HUDEP-2 (cell line): ENCODE measurements around the gene TMED7.

Source experiments
- DNase-seq, 76 experiments: peaks; one replicate each; lab custom pipeline; 2025; ENCODE audit not compliant: unreplicated experiment in 76 of 76; lab: John Stamatoyannopoulos, UW

TMED7 gene

DNA sequence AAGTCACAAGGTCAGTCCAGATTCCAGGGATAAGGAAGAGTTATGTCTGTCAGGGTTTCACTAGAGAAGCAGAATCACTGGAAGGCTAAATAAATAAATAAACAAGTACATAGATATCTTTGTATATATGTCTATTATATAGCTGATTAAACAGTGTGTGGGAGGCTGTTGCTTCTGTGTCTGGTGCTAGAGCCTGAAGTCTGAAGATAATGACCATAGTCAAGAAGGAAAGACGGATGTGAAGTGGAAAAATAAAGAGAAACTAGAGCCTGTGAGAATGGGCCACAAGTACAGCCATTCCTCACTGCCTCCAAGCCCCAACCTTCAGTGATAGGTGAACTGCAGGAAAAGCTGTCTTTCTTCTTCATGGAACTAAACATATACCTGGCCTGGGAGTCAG is 4.1 kb upstream of the TMED7 start:
- DNase-seq: peak in 4 of 76 experiments; percentile 8 to 38 (median 19)

DNA sequence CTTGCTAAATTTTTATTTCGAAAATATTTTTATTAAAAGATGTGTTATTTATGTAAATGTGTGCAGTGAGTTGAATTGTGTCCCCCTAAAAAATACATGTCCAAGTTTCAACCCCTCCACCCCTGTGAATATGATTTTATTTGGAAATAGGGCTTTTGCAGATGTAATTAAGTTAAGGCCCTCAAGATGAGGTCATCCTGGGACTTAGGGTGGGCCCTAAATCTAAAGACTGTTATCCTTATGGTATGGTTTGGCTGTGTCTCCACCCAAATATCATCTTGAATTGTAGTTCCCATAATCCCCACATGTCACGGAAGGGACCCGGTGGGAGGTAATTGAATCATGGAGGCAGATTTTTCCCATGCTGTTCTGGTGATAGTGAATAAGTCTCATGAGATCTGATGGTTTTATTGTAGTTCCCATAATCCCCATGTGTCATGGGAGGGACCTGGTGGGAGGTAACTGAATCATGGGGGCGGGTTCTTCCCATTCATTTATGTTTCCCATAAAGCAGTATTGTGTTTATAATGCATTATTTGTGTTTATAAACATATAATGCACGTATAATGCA is 1.5 kb upstream of the TMED7 start:
- DNase-seq: no peak

DNA sequence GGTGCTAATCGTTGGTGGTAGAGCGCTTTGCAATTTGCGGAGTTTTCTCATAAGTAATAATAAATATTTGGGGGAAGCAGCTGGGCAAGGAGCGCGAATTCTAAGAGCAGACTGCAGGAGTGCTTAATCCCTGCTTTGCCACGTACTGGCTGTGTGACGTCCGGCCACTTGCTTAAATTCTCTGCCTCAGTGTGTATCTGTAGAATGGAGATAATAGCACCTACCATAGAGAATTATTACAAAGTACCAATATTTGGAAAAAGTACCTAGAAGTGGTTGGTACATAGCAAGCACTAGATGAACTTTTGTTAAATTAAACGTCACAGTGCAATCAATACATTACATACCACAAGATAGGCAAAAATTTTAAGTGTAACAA is 598 bp upstream of the TMED7 start:
- DNase-seq: peak in 3 of 76 experiments; percentile 39 to 61 (median 45)

DNA sequence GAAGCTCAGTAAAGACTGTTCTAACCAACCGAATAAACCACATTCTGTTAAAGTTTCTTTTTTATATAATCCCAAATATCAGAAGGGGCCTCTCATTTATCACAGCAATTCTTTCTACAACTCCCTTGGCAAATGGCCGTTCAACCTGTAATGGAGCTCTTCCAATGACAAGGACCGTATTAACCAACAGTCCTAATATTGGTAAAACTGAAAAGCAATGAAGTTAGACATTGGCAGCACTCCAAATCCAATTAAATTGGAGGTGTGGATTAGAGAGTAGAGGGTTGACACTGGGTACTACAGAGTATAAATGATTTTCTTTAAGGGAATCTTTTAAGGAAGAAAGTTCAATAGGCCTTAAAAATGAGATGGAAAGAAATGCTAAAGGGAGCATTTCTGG is 842 bp downstream of the TMED7 start:
- DNase-seq: no peak

DNA sequence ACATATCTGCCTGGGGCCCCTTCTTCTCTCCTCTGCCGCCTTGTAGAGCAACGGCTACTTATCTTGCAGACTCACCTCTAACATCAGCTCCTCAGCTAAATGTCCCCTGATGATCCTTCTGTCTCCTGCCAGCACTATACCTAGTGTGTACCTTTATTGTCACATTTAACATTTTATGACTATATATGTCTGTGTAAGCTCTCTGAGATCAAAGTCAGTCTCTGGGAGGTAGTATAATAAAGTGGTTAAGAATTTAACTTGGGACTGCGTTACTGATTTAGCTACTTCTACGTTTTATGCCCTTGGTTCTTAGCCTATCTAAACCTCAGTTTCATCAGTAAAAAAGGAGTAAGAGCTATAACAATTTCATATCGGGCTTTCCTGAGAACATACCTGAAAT is 2.2 kb downstream of the TMED7 start:
- peak in 5 of 76 experiments; percentile 11 to 22 (median 15) for DNase-seq

DNA sequence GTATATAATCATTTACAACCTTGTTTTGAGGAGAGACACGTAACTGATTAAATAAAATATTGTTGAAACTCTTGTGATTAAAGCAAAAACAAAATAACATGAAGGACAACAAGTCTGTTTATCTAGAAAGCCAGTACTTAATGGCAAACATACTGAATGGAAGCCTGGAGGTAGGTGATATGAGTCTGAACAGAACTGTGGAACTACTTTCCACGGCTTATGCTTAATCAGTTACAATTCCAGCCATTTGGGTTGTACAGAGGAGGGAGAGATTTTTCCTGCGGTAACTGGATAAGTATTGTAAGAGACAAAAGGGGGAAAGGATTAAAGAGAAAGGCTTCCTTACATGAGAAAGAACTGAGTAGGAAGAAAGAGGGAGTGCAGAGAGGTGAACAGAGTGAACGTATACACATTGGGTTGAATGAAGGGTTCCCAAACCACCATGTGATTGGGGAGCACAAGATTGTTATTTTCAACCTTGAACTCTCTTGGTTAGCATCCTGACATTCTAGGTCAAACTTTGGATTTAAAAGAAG is 4.4 kb downstream of the TMED7 start:
- DNase-seq: no peak

DNA sequence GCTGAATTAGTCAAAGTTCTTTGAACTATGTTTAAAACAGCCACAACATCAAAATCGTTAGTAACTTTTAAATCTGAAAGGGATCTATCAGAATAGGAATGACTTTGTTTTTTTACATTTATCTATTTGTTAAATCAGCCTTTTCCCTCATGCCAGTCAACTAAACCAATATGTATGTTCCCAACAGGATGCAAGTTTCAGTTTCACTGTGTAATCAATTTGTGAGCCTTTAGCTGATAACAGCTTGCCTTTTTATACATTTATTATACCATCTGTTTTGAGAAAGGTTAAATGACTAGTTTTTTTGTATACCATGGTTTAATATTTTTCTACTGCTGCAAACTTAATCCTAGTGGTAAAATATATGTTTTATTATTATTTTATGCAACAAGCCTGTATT is 8.9 kb downstream of the TMED7 start:
- DNase-seq: no peak

DNA sequence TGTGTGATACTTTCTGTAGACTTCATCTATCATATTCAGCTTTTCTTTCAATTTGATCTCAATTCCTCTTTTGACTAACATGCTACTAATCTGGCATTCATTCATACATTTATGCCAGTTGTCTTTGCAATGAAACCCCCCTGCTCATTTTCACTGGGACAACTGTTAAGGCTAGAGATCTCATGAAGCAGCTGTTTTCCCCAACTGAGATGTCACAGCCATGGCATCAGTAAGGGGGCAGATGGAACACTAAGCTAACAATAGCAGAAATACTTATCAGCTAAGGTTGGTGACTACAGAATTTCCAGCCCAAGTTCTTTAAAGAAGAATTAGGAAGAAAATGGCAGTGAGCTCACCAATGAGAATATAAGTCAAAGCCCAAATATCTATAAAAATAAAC is 9.4 kb downstream of the TMED7 start:
- no peak for DNase-seq

DNA sequence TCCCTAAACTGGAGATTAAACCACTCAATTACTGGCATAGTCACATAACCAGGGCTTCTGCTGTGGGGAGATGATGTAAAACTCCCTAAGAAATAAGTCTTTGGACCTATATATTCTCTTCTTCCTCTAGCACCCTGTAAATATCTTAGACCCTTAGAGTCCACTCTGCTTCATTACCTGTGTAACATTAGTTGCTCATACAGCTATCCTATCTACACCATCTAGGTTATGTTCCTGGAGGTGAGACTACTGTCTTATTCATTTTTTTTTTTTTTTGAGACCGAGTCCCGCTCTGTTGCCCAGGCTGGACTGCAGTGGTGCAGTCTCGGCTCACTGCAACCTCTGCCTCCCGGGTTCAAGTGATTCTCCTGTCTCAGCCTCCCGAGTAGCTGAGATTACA is 14.0 kb downstream of the TMED7 start:
- DNase-seq: no peak

DNA sequence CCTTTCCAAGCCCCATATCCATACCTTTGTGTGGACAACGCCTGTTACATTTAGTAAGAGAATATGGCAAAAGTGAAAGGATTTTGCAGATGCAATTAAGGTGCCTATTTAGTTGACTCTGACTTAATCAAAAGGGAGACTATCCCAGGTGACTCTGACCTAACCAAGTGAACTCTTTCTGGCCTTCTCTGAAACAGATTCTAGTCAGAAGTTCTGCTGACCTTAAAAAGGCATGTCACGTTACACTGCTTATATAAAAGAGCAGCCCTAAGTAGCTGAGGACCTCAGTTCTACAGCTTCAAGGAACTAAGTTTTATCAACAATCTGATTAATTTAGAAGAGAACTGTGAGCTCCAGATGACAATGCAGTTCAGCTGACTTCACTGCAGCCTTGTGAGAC is 17.9 kb downstream of the TMED7 start:
- peak in 1 of 76 experiments; percentile 17 for DNase-seq

DNA sequence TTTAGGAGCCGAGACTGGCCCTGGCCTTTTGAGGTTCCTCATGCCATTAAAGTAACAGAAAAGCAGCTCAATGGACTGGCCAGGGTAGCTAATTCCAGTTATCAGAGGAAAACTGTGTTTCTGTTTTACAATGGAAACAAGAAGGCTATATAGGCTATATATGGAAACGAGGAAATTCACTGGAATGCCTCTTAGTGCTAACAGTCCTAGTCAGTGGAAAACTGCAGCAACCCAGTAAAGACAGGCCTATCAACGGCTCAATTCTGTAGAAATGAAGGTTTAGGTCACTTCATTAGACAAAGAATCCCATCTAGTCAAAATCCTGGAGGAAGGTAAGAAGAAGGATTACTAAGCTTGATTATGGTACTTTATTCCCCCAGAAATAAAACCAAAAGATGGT is 20.4 kb downstream of the TMED7 start:
- no peak for DNase-seq

DNA sequence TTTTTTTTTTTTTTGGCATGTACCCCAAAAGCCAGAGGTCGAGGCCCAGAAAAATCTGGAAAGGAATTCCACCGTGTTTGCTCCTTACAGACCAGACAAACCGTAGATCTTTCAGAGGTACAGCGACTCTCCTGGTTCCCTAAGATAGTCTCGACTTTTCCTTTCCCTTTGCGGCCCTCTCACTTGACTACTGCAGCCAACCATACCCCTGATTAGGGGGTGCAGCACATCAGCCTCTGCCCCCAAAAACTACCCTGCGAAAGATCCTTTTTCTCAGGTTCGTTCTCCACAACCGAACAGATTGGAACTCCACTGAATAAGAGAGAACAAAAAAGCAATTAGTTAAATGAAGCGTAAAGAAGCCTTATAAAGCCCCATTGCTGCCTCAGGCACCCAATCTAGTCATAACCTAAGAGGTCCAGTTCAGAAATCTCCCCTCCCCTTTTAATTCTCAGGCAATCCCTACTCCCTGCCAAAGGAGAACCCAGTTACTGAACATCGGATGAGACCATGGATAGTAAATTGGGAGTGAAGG is 23.2 kb downstream of the TMED7 start:
- no peak for DNase-seq

DNA sequence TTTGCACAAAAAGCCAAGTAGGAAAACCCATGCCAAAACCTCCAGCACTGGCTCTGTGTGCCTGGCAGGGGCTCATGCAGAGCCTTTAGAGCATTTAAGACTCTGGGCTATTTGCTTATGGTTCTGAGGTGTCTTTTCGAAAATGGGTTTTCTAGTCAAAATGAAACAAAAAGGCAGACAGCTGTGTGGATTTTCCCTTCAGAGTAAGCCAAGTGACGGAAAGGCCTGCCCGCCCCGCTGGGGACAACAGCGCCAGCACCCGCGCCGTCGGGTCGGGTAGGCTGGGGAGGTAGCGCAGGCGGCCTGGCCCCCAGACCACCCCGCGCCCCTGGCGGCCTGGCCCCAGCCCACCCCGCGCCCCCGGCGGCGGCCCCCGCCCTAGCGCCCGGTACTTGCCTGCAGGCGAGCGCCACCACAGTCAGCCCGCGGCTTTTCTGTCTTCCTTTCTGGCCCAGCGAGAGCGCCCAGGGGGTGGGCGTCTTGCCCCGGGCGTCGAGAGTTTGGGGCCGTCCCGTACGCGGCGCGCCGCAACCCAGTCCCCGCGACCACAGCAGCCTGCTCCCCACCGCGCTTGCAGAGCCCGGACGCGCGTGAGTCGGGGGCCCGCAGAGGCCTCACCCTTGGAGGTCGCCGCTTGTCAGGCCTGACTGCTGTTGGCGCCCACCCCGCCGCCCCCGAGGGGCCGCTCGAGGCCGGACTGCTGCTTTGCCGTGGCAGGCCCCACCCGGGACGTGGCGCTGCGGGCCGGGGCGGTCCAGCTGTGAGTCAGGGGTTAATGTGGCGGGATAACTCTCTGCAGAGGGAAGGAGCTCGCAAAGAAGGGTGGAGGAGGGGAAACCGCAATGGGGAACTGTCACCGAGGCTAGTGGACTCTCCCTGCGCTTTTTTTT is 23.9 kb downstream of the TMED7 start, which contains the start of gene TICAM2:
TICAM2 (minus strand) TSS at position 779 of the 890 bp plus-strand sequence. CDS start 21,223 bp downstream, outside the sequence.
- DNase-seq: peak in 68 of 76 experiments; percentile 4 to 71 (median 40)

DNA sequence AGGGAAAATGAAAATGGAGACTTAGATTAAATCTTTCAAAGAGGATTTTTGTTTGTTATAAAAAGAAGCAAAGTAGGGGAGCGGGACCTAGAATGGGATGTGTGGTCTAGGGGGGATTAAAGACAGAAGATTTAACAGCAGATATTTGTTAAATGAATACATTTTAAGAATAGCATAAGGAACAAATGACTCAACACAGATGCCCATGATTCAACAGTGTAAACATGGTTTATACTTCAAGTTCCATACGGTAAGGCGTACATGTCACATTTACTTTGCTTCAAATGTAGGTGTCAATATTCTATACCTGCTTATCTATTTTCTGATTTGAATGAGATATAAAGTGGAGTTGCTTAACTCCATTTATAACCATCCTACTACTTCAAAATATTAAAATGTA is 25.1 kb downstream of the TMED7 start:
- no peak for DNase-seq

DNA sequence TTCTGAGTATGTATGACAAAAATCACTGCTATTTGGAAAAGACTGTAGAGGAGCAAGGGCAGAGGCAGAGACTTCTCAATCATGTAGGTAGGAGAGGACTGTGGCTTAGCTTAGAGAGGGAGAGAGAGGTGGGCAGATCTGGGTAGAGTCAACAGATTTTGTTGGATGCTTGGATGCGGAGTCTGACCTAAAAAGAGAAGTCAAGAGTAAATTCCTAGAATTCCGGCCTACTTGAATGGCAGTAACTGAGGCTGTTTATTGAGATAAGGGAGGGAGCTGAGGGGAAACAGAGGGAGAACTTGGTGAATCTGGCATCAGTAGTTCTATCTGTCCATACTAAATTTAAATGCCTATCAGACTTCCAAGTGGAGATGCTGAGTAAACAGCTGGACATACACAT is 25.9 kb downstream of the TMED7 start:
- no peak for DNase-seq

DNA sequence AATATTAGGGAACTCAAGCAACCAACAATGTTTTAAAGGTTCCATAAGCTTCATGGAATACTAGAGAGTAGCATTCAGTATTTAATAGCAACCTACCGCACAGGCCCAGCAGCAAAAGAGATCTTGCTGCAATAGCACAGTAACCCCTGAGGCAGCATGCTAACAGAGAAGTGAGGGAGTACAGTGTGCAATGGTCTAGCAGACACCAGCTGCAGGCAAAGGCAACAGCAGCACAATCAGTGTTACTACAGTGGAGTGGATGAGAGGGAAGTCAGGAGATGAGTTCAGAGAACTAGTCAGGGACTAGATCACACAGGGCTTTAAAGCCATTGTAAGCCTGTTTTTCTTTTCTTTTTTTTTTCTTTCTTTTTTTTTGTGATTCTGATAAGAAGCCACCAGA is 26.3 kb downstream of the TMED7 start:
- peak in 2 of 76 experiments; percentile 0 to 15 for DNase-seq

DNA sequence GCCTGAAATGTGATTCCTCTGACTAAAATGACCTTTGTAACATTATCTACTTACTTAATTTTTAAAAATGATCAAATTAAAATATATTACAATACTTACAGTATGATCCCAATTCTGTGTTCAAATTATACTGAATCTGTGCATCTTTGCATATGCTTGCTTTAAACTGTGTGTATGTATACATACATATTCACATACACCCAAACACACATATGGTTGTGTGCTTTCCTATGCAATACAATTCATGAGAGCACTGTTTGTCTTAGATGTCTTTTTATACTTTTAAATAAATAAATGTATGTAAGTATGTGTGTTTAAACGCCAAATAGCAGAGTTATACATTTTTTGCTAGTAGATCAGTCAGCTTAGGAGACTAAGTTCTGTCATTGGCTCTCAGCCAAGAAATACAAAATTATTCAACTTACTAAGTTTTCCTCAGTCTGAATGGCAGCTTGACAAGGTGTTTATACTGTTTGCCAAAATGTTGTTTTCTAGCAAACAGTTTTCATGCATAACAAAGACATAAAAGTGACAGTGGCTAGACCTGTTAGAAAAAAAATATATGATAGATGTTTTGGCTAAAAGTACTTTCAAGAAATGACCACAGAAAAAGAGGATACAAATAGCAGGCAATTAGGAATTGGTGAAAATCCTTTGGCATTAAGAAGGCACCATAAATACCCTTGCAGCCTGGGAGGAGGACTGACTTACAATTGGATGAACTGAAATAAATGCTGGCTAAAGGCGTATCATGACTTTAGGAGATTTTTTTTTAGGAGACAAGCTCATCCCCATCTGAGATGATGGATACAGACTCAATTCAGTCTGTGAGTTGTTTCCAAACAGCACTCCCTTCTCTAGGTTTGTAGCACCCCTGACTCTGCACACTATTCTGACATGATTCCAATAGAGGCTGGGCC is 31.4 kb downstream of the TMED7 start:
- DNase-seq: no peak

DNA sequence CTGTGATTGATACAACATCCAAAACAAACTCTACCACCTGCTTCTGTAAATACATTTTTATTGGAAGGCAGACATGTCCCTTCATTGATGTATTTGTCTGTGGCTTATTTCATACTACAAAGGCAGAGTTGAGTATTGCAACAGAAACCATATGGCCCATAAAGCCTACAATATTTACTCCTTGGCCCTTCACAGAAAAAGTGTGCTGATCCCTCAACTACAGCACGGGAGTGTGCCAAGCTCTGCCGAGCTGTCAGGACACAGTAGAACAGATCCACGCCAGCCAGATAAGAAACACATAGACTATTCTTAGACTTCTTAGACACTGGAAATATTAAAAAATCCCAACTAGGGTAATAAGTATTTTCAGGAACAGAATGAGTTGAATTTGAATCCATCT is 36.8 kb downstream of the TMED7 start:
- no peak for DNase-seq

DNA sequence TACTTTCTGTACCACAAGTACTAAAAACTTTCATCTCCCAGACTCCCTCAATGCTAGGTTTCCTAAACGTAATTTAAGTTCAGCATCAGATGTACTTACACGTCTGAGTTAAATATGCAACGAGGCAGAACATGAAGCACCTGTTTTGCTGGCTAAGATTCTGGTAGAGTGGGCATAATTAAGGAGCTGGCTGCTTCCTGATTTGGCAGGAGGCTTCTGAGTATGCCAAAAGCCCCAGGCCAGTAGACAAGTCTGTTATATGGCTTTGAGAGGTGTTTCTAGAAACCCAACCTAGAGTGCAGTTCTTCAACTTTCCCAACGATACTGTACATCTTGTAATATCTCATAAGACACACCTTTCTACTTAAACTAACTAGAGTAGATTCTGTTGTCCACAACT is 37.2 kb downstream of the TMED7 start:
- DNase-seq: no peak

DNA sequence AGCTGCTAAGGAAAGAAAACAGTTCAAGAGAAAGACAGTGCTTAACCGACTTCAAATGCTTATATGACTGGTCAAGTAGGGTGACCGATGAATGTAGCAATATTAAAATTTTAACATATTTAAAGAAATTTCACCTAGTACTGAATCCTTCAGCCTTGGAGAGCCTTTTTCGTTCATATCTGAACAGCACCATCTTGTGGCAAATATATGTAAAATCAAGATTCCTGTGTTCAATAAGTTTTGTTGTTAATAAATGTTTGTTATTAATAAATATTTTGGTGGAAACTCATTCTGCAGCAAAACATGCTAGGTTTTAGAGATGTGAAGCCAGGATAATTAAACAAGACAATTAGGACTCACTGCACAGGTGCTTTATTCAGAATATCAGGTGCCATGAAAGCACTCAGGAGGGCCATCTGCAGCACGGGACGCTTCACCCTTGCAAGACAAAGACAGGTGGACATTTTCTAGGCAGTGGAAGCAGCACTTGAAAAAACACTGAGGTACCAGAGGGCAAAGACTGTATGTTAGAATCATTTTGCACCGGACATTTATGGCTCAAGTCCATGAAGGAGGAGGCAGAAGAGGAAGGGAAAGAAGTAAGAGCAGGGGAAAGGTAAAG is 39.2 kb downstream of the TMED7 start:
- peak in 2 of 76 experiments; percentile 2 to 8 for DNase-seq
